ENCODE data around the gene ZMIZ2. TPM values are rescaled to one million over a fixed set of nuclear protein-coding genes. Genes with fewer than 3 reads are reported as not detected.

Gene ZMIZ2
- total RNA-seq, 2 experiments from 2014 or later, result 131 to 134 TPM

- no peaks in the 10 kb centered on the region for H3K27me3 Mint-ChIP-seq
- H3K27ac Mint-ChIP-seq, result peak overlapping the region; percentile 82
- ATAC-seq (peak; percentile 32), DNase-seq (peak; percentile 74)
- ChIA-PET CTCF (interaction anchor here (0.9 to 1.3 kb wide), 6 partner anchors 97 to 385 kb away, joined by 3 to 5 read pairs (median 3); partner anchors contain the start of genes DDX56 and H2AZ2), POLR2A (interaction anchor here (0.9 to 3.2 kb wide), 10 partner anchors 13 to 145 kb away, joined by 3 to 18 read pairs (median 6); partner anchors contain the start of genes H2AZ2, OGDH and PPIA)
- H3K9me3 Mint-ChIP-seq, result no peaks in the 10 kb centered on the region
- TF ChIP-seq CTCF (IDR thresholded peaks at IDR 0.05), result no peak
- H3K4me3 Mint-ChIP-seq, result peak overlapping the region; percentile 83
- intact Hi-C loops (cut with micrococcal nuclease), result loop anchor here (10.0 kb wide), 1 partner anchor 166 kb away; the partner anchor contains the start of gene TMED4
- H3K36me3 Mint-ChIP-seq (ENCODE audit: low read depth), result peaks cover 24% of the 10 kb centered on the region
- H3K4me1 Mint-ChIP-seq (ENCODE audit: low read depth), result peaks cover 44% of the 10 kb centered on the region
Observed at GRCh38 chr7:44750921-44751571, 2.4 kb downstream of the ZMIZ2 start.

- ChIA-PET POLR2A (no interaction called here), CTCF (no interaction called here)
- DNase-seq, result no peak
- peaks cover 40% of the 10 kb centered on the region for H3K4me1 Mint-ChIP-seq (ENCODE audit: low read depth)
- no peaks in the 10 kb centered on the region for H3K9me3 Mint-ChIP-seq
- ATAC-seq, result no peak
- intact Hi-C loops (cut with micrococcal nuclease), result loop anchor here (10.0 kb wide), 1 partner anchor 168 kb away; the partner anchor contains the start of gene TMED4
- H3K4me3 Mint-ChIP-seq, result no peak overlapping the region
- H3K27me3 Mint-ChIP-seq, result no peaks in the 10 kb centered on the region
- TF ChIP-seq CTCF (IDR thresholded peaks at IDR 0.05), result no peak
- H3K27ac Mint-ChIP-seq, result no peak overlapping the region
- H3K36me3 Mint-ChIP-seq (ENCODE audit: low read depth), result peaks cover 31% of the 10 kb centered on the region
Observed at GRCh38 chr7:44752822-44753221, 4.2 kb downstream of the ZMIZ2 start.

GRCh38 chr7:44754802-44755697, 6.4 kb downstream of the ZMIZ2 start:
- no peak overlapping the region for H3K4me3 Mint-ChIP-seq
- ChIA-PET POLR2A (interaction anchor here (1.2 kb wide), 1 partner anchor 15 kb away, joined by 3 read pairs; no protein-coding TSS in a partner anchor), CTCF (no interaction called here)
- no peaks in the 10 kb centered on the region for H3K27me3 Mint-ChIP-seq
- DNase-seq (no peak), ATAC-seq (no peak)
- H3K4me1 Mint-ChIP-seq (ENCODE audit: low read depth), result peaks cover 33% of the 10 kb centered on the region
- no peak for TF ChIP-seq CTCF (IDR thresholded peaks at IDR 0.05)
- peaks cover 30% of the 10 kb centered on the region for H3K36me3 Mint-ChIP-seq (ENCODE audit: low read depth)
- no peak overlapping the region for H3K27ac Mint-ChIP-seq
- intact Hi-C loops (cut with micrococcal nuclease), result loop anchor here (10.0 kb wide), 1 partner anchor 170 kb away; the partner anchor contains the start of gene TMED4
- H3K9me3 Mint-ChIP-seq, result no peaks in the 10 kb centered on the region

GRCh38 chr7:44755698-44756627, 7.3 kb downstream of the ZMIZ2 start:
- ChIA-PET POLR2A (interaction anchor here (1.2 kb wide), 2 partner anchors 14 to 171 kb away, joined by 3 read pairs; no protein-coding TSS in a partner anchor), CTCF (no interaction called here)
- Mint-ChIP-seq H3K4me3 (no peak overlapping the region), H3K27me3 (no peaks in the 10 kb centered on the region), H3K36me3 (ENCODE audit: low read depth) (peaks cover 25% of the 10 kb centered on the region), H3K27ac (no peak overlapping the region), H3K9me3 (no peaks in the 10 kb centered on the region), H3K4me1 (ENCODE audit: low read depth) (peaks cover 24% of the 10 kb centered on the region)
- ATAC-seq, result no peak
- no peak for DNase-seq
- no peak for TF ChIP-seq CTCF (IDR thresholded peaks at IDR 0.05)
- intact Hi-C loops (cut with micrococcal nuclease), result loop anchor here (10.0 kb wide), 1 partner anchor 171 kb away; the partner anchor contains the start of gene TMED4

Data from activated CD8-positive, alpha-beta T cell treated with anti-CD3 and anti-CD28 coated beads for 36 hours (primary cell).